ENCODE data around the gene MRTFA.

The MRTFA gene

DNA sequence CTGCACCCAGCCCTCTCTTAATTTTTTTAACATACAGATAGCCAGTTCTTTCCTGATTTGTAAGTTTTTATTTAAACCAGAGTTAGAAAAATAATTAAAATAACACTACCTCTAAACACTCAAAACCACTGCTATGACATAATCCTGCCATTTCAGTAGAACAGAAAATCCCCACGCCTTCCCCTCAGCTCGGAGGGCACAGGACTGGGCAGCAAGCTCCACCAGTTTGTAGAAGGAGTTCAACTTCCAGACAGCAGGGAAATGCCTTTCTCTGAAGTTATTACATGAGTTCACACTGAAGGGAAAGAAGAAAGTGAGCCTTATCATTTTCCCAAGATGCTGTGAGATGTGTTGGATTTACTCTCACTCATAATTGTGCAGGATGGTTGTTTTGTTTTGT lies 114.4 kb downstream of the MRTFA start:
- TF ChIP-seq LEF1 (IDR thresholded peaks at IDR 0.05; ENCODE audit: borderline replicate concordance) (no peak), FOXK2 (IDR thresholded peaks at IDR 0.05) (no peak), HDGF (IDR thresholded peaks at IDR 0.05; ENCODE audit: borderline replicate concordance) (no peak), SUZ12 (IDR thresholded peaks at IDR 0.05) (no peak), NFRKB (IDR thresholded peaks at IDR 0.05) (no peak), ELF4 (IDR thresholded peaks at IDR 0.05) (no peak), FOXM1 (IDR thresholded peaks at IDR 0.05; ENCODE audit: borderline replicate concordance) (no peak)
- POLR2A ChIA-PET, result no interaction called here
- CTCF ChIA-PET, result no interaction called here
- no peak for DNase-seq (ENCODE audit: extremely low spot score)

DNA sequence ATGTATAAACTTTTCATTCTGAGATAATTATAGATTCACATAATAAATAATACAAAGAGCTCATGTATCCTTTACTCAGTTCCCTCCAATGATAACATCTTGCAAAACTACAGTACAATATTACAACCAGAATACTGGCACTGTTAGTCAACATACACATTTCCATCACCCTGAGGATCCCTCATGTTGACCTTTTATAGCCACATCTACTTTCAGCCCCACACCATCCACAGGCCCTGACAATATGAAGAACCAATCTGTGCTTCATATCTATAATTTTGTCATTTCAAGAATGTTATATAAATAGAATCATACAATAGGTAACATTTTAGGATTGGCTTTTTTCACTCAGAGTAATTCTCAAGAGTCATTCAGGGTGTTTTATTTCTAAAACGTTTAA lies 115.5 kb downstream of the MRTFA start:
- POLR2A ChIA-PET, result no interaction called here

DNA sequence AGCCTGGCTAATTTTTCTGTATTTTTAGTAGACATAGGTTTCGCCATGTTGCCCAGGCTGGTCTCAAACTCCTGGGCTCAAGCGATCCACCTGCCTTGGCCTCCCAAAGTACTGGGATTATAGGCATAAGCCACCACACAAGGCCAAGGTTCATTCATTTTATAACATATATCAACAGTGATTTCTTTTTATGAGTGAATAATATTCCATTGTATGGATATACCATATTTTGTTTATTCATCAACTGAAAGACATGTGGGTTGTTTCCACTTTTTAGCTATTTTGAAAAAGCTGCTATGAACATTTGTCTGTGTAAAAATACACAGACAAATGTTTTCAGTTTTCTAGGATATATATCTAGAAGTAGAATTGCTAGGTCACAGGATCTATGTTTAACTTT lies 116.0 kb downstream of the MRTFA start:
- no peak for TF ChIP-seq HDGF (IDR thresholded peaks at IDR 0.05; ENCODE audit: borderline replicate concordance)
- TF ChIP-seq SP1 (IDR thresholded peaks at IDR 0.05), result no peak
- TF ChIP-seq L3MBTL2 (conservative IDR thresholded peaks at IDR 0.05), result no peak
- TF ChIP-seq FOXK2 (IDR thresholded peaks at IDR 0.05), result no peak
- no peak for TF ChIP-seq LEF1 (IDR thresholded peaks at IDR 0.05; ENCODE audit: borderline replicate concordance)
- no peak for TF ChIP-seq ARNT (IDR thresholded peaks at IDR 0.05)
- no peak for TF ChIP-seq BHLHE40 (IDR thresholded peaks at IDR 0.05; ENCODE audit: borderline replicate concordance)
- TF ChIP-seq, protein P1, sequence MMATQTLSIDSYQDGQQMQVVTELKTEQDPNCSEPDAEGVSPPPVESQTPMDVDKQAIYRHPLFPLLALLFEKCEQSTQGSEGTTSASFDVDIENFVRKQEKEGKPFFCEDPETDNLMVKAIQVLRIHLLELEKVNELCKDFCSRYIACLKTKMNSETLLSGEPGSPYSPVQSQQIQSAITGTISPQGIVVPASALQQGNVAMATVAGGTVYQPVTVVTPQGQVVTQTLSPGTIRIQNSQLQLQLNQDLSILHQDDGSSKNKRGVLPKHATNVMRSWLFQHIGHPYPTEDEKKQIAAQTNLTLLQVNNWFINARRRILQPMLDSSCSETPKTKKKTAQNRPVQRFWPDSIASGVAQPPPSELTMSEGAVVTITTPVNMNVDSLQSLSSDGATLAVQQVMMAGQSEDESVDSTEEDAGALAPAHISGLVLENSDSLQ (IDR thresholded peaks at IDR 0.05), result no peak
- TF ChIP-seq CTBP1 (IDR thresholded peaks at IDR 0.05; ENCODE audit: borderline replicate concordance), result no peak
- no peak for TF ChIP-seq ZNF384 (IDR thresholded peaks at IDR 0.05)
- TF ChIP-seq TARDBP (IDR thresholded peaks at IDR 0.05), result no peak
- TF ChIP-seq SUZ12 (IDR thresholded peaks at IDR 0.05), result no peak
- TF ChIP-seq NFRKB (IDR thresholded peaks at IDR 0.05), result no peak
- TF ChIP-seq FOXA1 (IDR thresholded peaks at IDR 0.05), result no peak
- TF ChIP-seq FOXM1 (IDR thresholded peaks at IDR 0.05; ENCODE audit: borderline replicate concordance), result no peak
- no peak for TF ChIP-seq ELF4 (IDR thresholded peaks at IDR 0.05)
- DNase-seq (ENCODE audit: extremely low spot score), result no peak
- POLR2A ChIA-PET, result no interaction called here
- CTCF ChIA-PET, result no interaction called here

More for the DNA sequence above, 115.5 kb downstream of the MRTFA start:
- CTCF ChIA-PET, result no interaction called here
- DNase-seq (ENCODE audit: extremely low spot score), result no peak
- TF ChIP-seq ELF4 (IDR thresholded peaks at IDR 0.05) (no peak), HDGF (IDR thresholded peaks at IDR 0.05; ENCODE audit: borderline replicate concordance) (no peak), SP1 (IDR thresholded peaks at IDR 0.05) (no peak), BHLHE40 (IDR thresholded peaks at IDR 0.05; ENCODE audit: borderline replicate concordance) (no peak), FOXA1 (IDR thresholded peaks at IDR 0.05) (no peak), CTBP1 (IDR thresholded peaks at IDR 0.05; ENCODE audit: borderline replicate concordance) (no peak), L3MBTL2 (conservative IDR thresholded peaks at IDR 0.05) (no peak), ZNF384 (IDR thresholded peaks at IDR 0.05) (no peak), FOXM1 (IDR thresholded peaks at IDR 0.05; ENCODE audit: borderline replicate concordance) (no peak), LEF1 (IDR thresholded peaks at IDR 0.05; ENCODE audit: borderline replicate concordance) (no peak), ARNT (IDR thresholded peaks at IDR 0.05) (no peak), NFRKB (IDR thresholded peaks at IDR 0.05) (no peak), FOXK2 (IDR thresholded peaks at IDR 0.05) (no peak), TARDBP (IDR thresholded peaks at IDR 0.05) (no peak), SUZ12 (IDR thresholded peaks at IDR 0.05) (no peak)
- TF ChIP-seq, protein P1 (IDR thresholded peaks at IDR 0.05), result no peak

DNA sequence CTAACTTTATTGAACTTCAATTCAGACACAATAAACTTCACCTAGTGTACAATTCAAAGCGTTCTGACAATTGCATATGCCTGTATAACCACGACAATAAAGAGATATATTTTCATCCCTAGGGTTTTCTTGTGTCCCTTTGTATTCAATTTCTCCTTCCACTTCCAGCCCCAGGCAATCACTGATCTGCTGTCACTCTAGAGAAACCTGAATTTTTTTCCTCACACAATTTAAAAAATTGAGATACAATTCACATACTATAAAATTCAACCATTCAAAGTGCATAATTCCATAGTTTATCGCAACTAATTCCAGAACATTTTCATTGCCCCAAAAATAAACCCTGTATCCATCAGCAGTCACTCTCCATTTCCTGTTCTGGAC lies 116.6 kb downstream of the MRTFA start:
- DNase-seq (ENCODE audit: extremely low spot score), result no peak
- TF ChIP-seq ARNT (IDR thresholded peaks at IDR 0.05) (no peak), SP1 (IDR thresholded peaks at IDR 0.05) (no peak), FOXA1 (IDR thresholded peaks at IDR 0.05) (no peak), NFRKB (IDR thresholded peaks at IDR 0.05) (no peak), HDGF (IDR thresholded peaks at IDR 0.05; ENCODE audit: borderline replicate concordance) (no peak), FOXM1 (IDR thresholded peaks at IDR 0.05; ENCODE audit: borderline replicate concordance) (no peak), LEF1 (IDR thresholded peaks at IDR 0.05; ENCODE audit: borderline replicate concordance) (no peak), ELF4 (IDR thresholded peaks at IDR 0.05) (no peak), ZNF384 (IDR thresholded peaks at IDR 0.05) (no peak), SUZ12 (IDR thresholded peaks at IDR 0.05) (no peak), CTBP1 (IDR thresholded peaks at IDR 0.05; ENCODE audit: borderline replicate concordance) (no peak), L3MBTL2 (conservative IDR thresholded peaks at IDR 0.05) (no peak), FOXK2 (IDR thresholded peaks at IDR 0.05) (no peak), TARDBP (IDR thresholded peaks at IDR 0.05) (no peak), BHLHE40 (IDR thresholded peaks at IDR 0.05; ENCODE audit: borderline replicate concordance) (no peak)
- TF ChIP-seq, protein P1 (IDR thresholded peaks at IDR 0.05), result no peak
- POLR2A ChIA-PET, result interaction anchor here (1.4 kb wide), 1 partner anchor 132 kb away, joined by 4 read pairs; no protein-coding TSS in a partner anchor
- CTCF ChIA-PET, result no interaction called here

DNA sequence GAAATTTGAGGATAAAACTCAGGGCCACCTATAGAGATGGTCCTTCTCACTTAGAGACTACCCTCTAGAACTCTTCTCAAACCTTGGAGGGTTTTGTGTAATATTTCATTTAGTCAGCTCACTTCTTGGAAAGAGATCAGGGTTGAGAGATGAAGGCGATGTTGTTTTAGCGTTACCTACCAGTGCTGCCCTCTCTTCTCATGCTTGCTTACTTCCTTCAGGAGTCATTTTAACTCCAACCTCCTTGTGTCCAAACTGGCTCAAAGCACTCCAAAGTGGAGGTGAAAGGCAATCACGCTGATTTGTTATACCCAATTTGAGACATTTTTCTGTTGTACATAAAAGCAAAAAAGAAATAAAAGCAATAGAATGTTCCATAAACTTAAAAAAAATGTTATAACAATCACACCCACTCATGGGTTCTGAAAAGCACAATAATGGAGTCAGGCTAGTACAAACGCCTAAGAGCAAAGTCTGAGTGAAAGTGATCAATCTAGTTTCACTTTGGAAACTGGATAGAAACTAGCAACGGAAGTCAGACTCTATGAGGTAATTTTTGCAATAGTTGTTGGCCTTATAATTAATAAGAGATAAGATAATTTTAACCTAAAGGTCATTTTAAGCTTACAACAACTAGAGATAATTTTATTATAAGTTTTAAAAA lies 117.1 kb downstream of the MRTFA start:
- CTCF ChIA-PET, result no interaction called here
- TF ChIP-seq ARNT (IDR thresholded peaks at IDR 0.05) (no peak), FOXK2 (IDR thresholded peaks at IDR 0.05) (no peak), BHLHE40 (IDR thresholded peaks at IDR 0.05; ENCODE audit: borderline replicate concordance) (no peak), SP1 (IDR thresholded peaks at IDR 0.05) (no peak), L3MBTL2 (conservative IDR thresholded peaks at IDR 0.05) (no peak), NFRKB (IDR thresholded peaks at IDR 0.05) (no peak), FOXA1 (IDR thresholded peaks at IDR 0.05) (no peak), ZNF384 (IDR thresholded peaks at IDR 0.05) (no peak), HDGF (IDR thresholded peaks at IDR 0.05; ENCODE audit: borderline replicate concordance) (no peak), CTBP1 (IDR thresholded peaks at IDR 0.05; ENCODE audit: borderline replicate concordance) (no peak), SUZ12 (IDR thresholded peaks at IDR 0.05) (no peak), ELF4 (IDR thresholded peaks at IDR 0.05) (no peak), FOXM1 (IDR thresholded peaks at IDR 0.05; ENCODE audit: borderline replicate concordance) (no peak), TARDBP (IDR thresholded peaks at IDR 0.05) (no peak), LEF1 (IDR thresholded peaks at IDR 0.05; ENCODE audit: borderline replicate concordance) (no peak)
- TF ChIP-seq, protein P1 (IDR thresholded peaks at IDR 0.05), result no peak
- no peak for DNase-seq (ENCODE audit: extremely low spot score)
- POLR2A ChIA-PET, result interaction anchor here (1.4 kb wide), 1 partner anchor 133 kb away, joined by 4 read pairs; no protein-coding TSS in a partner anchor
